Measurements from ENCODE around the gene ABCF2. TPM values are rescaled to one million over a fixed set of nuclear protein-coding genes. Genes with fewer than 3 reads are reported as not detected.

ABCF2 gene
- total and polyA plus RNA-seq, 8 donors, result 7.1 to 13.6 (median 11.0) TPM

- no peak for ATAC-seq
- Histone ChIP-seq H3K4me1 (peaks cover 6 to 10% (median 8%) of the 10 kb centered on the region in 3 donors), H3K36me3 (peaks cover 0 to 20% (median 4%) of the 10 kb centered on the region in 3 donors), H3K27me3 (no peaks in the 10 kb centered on the region), H3K9me3 (no peaks in the 10 kb centered on the region), H3K4me3 (no peak overlapping the region), H3K27ac (no peak overlapping the region)
- FAIRE-seq, result no peak
- 80 to 86% methylated on average over 4 of the region's 4 CpGs for WGBS, 2 donors
- no peak for DNase-seq
- intact Hi-C loops (cut with DNase I), result loop anchor here in 2 of 3 donors (5.0 to 10.0 kb wide), 2 partner anchors 62 to 64 kb away; no protein-coding TSS in a partner anchor
- no peak for TF ChIP-seq CTCF (IDR thresholded peaks at IDR 0.05)
These were observed 13.5 kb upstream of the ABCF2 start for GRCh38 chr7:151240536-151240935.

GRCh38 chr7:151239837-151240459 lies 12.9 kb upstream of the ABCF2 start:
- Histone ChIP-seq H3K9me3 (no peaks in the 10 kb centered on the region), H3K27me3 (no peaks in the 10 kb centered on the region), H3K36me3 (peaks cover 0 to 25% (median 4%) of the 10 kb centered on the region in 3 donors), H3K27ac (no peak overlapping the region), H3K4me3 (no peak overlapping the region), H3K4me1 (peaks cover 0 to 5% (median 3%) of the 10 kb centered on the region in 3 donors)
- intact Hi-C loops (cut with DNase I), result loop anchor here in 2 of 3 donors (5.0 to 10.0 kb wide), 2 partner anchors 62 to 65 kb away; no protein-coding TSS in a partner anchor
- no peak for ATAC-seq
- no peak for TF ChIP-seq CTCF (IDR thresholded peaks at IDR 0.05)
- 66 to 76% methylated on average over 11 of the region's 11 CpGs for WGBS, 2 donors
- FAIRE-seq, result no peak
- no peak for DNase-seq

GRCh38 chr7:151238924-151239836 lies 12.2 kb upstream of the ABCF2 start:
- intact Hi-C loops (cut with DNase I), result no loop called here
- DNase-seq (no peak), ATAC-seq (no peak), FAIRE-seq (no peak)
- Histone ChIP-seq H3K4me3 (no peak overlapping the region), H3K27ac (no peak overlapping the region), H3K9me3 (no peaks in the 10 kb centered on the region), H3K27me3 (no peaks in the 10 kb centered on the region), H3K36me3 (peaks cover 0 to 25% (median 4%) of the 10 kb centered on the region in 3 donors), H3K4me1 (peaks cover 0 to 1% (median 1%) of the 10 kb centered on the region in 3 donors)
- WGBS, 2 donors, result 87 to 88% methylated on average over 25 of the region's 25 CpGs
- TF ChIP-seq CTCF (IDR thresholded peaks at IDR 0.05), result no peak

- 78 to 86% methylated on average over 15 to 17 of the region's 17 CpGs for WGBS, 2 donors
- Histone ChIP-seq H3K4me3 (no peak overlapping the region), H3K27ac (no peak overlapping the region), H3K4me1 (peaks cover 5 to 10% (median 7%) of the 10 kb centered on the region in 3 donors), H3K27me3 (no peaks in the 10 kb centered on the region), H3K9me3 (no peaks in the 10 kb centered on the region), H3K36me3 (peaks cover 0 to 25% (median 4%) of the 10 kb centered on the region in 3 donors)
- no peak for TF ChIP-seq CTCF (IDR thresholded peaks at IDR 0.05)
- FAIRE-seq, result no peak
- intact Hi-C loops (cut with DNase I), result no loop called here
- no peak for ATAC-seq
- peak in 1 of 6 donors; percentile 69 for DNase-seq
These were observed 11.3 kb upstream of the ABCF2 start for GRCh38 chr7:151238190-151238810.
